Pancreas (tissue), 10 donors: ENCODE results near the gene DCK. TPM values are rescaled to one million over a fixed set of nuclear protein-coding genes. Genes with fewer than 3 reads are reported as not detected.

Source experiments
- ATAC-seq, 4 donors: fragments of 200-7000 bp; cut with Tn5 transposase; one replicate each; pipeline versions ENCODE4 v1.8.0 to v1.9.1; 2020; ENCODE audit warnings: mild to moderate bottlenecking in 4 of 4, moderate library complexity in 4 of 4
- DNase-seq, 6 donors: peaks; one replicate each; pipeline ENCODE4 v3.0.0-alpha.2; 2020
- FAIRE-seq: peaks from 2 replicates; lab custom pipeline; 2012; peaks lifted over from hg19 to GRCh38; lab: Jason Lieb, UNC
- H3K27ac ChIP-seq, 4 donors: fragments of 200-600 bp; sonication (generic); 1 replicate in 3 of 4; 2 replicates in 1 of 4; pipeline versions ENCODE4 v1.5.0 to v1.8.0; 2020
- H3K27me3 ChIP-seq, 4 donors: fragments of 200-600 bp; one replicate each; pipeline ENCODE4 v1.8.0; 2021
- H3K36me3 ChIP-seq, 3 donors: fragments of 200-600 bp; sonication (generic) in 1 of 3; one replicate each; pipeline versions ENCODE4 v1.5.0 to v1.8.0; 2020 to 2021
- H3K4me1 ChIP-seq, 3 donors: fragments of 200-600 bp; one replicate each; pipeline ENCODE4 v1.8.0; 2021
- H3K4me3 ChIP-seq, 4 donors: fragments of 200-600 bp; sonication (generic) in 2 of 4; one replicate each; pipeline versions ENCODE4 v1.5.0 to v1.8.0; 2020 to 2021
- H3K9me3 ChIP-seq, 4 donors: fragments of 200-600 bp; one replicate each; pipeline ENCODE4 v1.8.0; 2021
- WGBS, 2 donors: extraction: QIAGEN DNeasy Blood & Tissue Kit; methylation state at CpG; one replicate each; pipeline ENCODE4 v1.1.7; 2013; 5-methylcytosine and 5-hydroxymethylcytosine counted together
- intact Hi-C, 3 donors: fragments of 100-400 bp; cut with DNase I; formaldehyde crosslinking; loops; one replicate each; pipeline versions ENCODE4 v1.11.1 to v1.14.2; 2022
- polyA plus RNA-seq, 2 donors: library from polyadenylated mRNA; stranded (reverse); fragments of 200-250 nt; gene quantifications; one replicate each; pipeline ENCODE4 v1.2.3, GENCODE V29; 2013
- total RNA-seq, 6 donors: library from RNA; stranded (reverse); fragmentation: NEBNext Ultra II Directional in 4 of 6; extraction: Animal tissue kit (Norgen Biotek cat#: 25700) in 4 of 6; gene quantifications; one replicate each; pipeline versions ENCODE4 v1.2.1 to v1.2.4, GENCODE V29; 2021 to 2023
- TF ChIP-seq, protein P1 (sequence below), 4 donors: fragments of 200-600 bp; sonication (generic) in 3 of 4; IDR thresholded peaks; one replicate each; pipeline versions ENCODE4 v1.5.0 to v1.8.0; 2021; ENCODE audit warnings: antibody characterized with exemption in 4 of 4
- donor health status: healthy with polysubstance abuse.
- donor health status: DM: no; HTN: no; CAD: no; lungs with moderate emphysema.
- donor health status: DM: no; HTN: no; CAD: no.
- donor health status: control.
- donor health status: control.
- donor health status: Bipolar disorder and iron deficiency.
- donor health status: DM: yes; HTN: yes; CAD: no.
- donor health status: DM: no; HTN: no; CAD: no.
- donor health status: DM: no; HTN: no; CAD: no.
- donor health status: DM: yes; HTN: yes; CAD: no.

Gene DCK
- total and polyA plus RNA-seq, 8 donors: 1.7 to 8.9 (median 4.1) TPM

- WGBS, 2 donors: 35 to 65% methylated on average over 5 of the region's 5 CpGs
- Histone ChIP-seq H3K36me3 (no peaks in the 10 kb centered on the region), H3K9me3 (no peaks in the 10 kb centered on the region), H3K27me3 (no peaks in the 10 kb centered on the region), H3K27ac (no peak overlapping the region), H3K4me1 (no peaks in the 10 kb centered on the region), H3K4me3 (no peak overlapping the region)
- no peak for DNase-seq
- intact Hi-C loops: no loop called here
- FAIRE-seq: no peak
- ATAC-seq: peak in 2 of 4 donors; percentile 41 to 50
- TF ChIP-seq, protein P1, sequence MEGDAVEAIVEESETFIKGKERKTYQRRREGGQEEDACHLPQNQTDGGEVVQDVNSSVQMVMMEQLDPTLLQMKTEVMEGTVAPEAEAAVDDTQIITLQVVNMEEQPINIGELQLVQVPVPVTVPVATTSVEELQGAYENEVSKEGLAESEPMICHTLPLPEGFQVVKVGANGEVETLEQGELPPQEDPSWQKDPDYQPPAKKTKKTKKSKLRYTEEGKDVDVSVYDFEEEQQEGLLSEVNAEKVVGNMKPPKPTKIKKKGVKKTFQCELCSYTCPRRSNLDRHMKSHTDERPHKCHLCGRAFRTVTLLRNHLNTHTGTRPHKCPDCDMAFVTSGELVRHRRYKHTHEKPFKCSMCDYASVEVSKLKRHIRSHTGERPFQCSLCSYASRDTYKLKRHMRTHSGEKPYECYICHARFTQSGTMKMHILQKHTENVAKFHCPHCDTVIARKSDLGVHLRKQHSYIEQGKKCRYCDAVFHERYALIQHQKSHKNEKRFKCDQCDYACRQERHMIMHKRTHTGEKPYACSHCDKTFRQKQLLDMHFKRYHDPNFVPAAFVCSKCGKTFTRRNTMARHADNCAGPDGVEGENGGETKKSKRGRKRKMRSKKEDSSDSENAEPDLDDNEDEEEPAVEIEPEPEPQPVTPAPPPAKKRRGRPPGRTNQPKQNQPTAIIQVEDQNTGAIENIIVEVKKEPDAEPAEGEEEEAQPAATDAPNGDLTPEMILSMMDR (IDR thresholded peaks at IDR 0.05): no peak
Measured at GRCh38 chr4:70948665-70949260, 44.7 kb upstream of the DCK start.

- intact Hi-C loops: no loop called here
- H3K27me3 ChIP-seq: no peaks in the 10 kb centered on the region
- H3K9me3 ChIP-seq: no peaks in the 10 kb centered on the region
- DNase-seq: no peak
- no peak overlapping the region for H3K4me3 ChIP-seq
- no peaks in the 10 kb centered on the region for H3K4me1 ChIP-seq
- no peaks in the 10 kb centered on the region for H3K36me3 ChIP-seq
- no peak for FAIRE-seq
- no peak overlapping the region for H3K27ac ChIP-seq
- no peak for ATAC-seq
- TF ChIP-seq, protein P1 (IDR thresholded peaks at IDR 0.05): no peak
- 98 to 100% methylated on average over 1 of the region's 1 CpG for WGBS, 2 donors
Measured at GRCh38 chr4:70954032-70954431, 39.4 kb upstream of the DCK start.

DNA sequence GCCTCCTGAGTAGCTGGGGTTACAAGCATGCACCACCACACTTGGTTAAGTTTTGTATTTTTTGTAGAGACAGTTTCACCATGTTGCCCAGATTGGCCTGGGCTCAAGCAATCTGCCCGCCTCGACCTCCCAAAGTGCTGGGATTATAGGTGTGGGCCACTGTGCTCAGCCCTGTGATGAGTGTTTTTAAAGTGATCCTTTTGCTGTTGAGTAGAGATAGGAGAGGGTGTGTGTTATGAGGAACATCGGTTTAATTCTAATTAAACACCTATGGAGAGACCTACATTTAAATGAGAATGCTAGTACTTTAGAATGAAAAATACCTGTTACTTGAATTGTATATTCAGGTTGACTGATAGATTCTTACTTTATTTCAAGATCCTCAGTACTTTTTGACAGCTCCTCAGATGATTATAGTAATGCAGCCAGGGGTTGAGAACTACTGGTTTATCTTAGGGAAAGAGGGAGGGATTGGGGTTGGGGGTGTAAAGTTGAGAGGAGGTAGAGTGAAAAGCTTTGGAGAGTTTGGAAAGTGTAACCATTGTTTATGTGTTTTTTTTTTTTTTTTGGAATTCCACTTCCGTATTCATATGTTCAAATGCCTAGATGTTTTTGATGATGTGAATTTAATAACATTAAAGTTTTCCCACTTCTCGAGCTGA lies 36.8 kb upstream of the DCK start:
- H3K4me3 ChIP-seq: no peak overlapping the region
- H3K27ac ChIP-seq: no peak overlapping the region
- H3K9me3 ChIP-seq: no peaks in the 10 kb centered on the region
- H3K4me1 ChIP-seq: no peaks in the 10 kb centered on the region
- peaks cover 0 to 4% (median 0%) of the 10 kb centered on the region in 3 donors for H3K36me3 ChIP-seq
- FAIRE-seq (no peak), ATAC-seq (no peak), DNase-seq (no peak)
- intact Hi-C loops: no loop called here
- WGBS, 2 donors: 84 to 89% methylated on average over 5 of the region's 5 CpGs
- TF ChIP-seq, protein P1 (IDR thresholded peaks at IDR 0.05): no peak
- no peaks in the 10 kb centered on the region for H3K27me3 ChIP-seq

- H3K36me3 ChIP-seq: peaks cover 0 to 4% (median 0%) of the 10 kb centered on the region in 3 donors
- no peak for DNase-seq
- H3K4me3 ChIP-seq: no peak overlapping the region
- no peaks in the 10 kb centered on the region for H3K4me1 ChIP-seq
- no peaks in the 10 kb centered on the region for H3K9me3 ChIP-seq
- H3K27ac ChIP-seq: no peak overlapping the region
- TF ChIP-seq, protein P1 (IDR thresholded peaks at IDR 0.05): no peak
- intact Hi-C loops: no loop called here
- no peak for ATAC-seq
- WGBS, 2 donors: 85 to 87% methylated on average over 3 of the region's 3 CpGs
- no peak for FAIRE-seq
- H3K27me3 ChIP-seq: no peaks in the 10 kb centered on the region
Measured at GRCh38 chr4:70958681-70959080, 34.8 kb upstream of the DCK start.

DNA sequence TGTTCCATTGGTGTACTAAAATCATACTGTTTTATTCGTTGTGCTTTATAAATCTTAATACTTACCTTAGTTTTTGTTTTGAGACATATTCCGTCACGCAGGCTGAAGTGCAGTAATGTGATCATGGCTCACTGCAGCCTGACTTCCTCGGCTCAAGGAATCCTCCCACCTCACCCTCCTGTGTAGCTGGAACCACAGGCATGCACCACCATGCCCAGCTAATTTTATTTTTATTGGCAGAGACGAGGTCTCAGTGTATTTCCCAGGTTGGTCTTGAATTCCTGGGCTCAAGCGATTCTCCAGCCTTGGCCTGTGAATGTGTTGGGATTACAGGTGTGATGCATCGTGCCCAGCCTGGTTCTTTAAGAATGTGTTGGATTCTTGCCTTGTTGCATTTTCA lies 24.4 kb upstream of the DCK start:
- TF ChIP-seq, protein P1 (IDR thresholded peaks at IDR 0.05): no peak
- FAIRE-seq (no peak), DNase-seq (no peak), ATAC-seq (no peak)
- Histone ChIP-seq H3K9me3 (no peaks in the 10 kb centered on the region), H3K4me1 (no peaks in the 10 kb centered on the region), H3K27ac (no peak overlapping the region), H3K36me3 (no peaks in the 10 kb centered on the region), H3K4me3 (no peak overlapping the region), H3K27me3 (no peaks in the 10 kb centered on the region)
- intact Hi-C loops: no loop called here
- 90 to 95% methylated on average over 7 of the region's 7 CpGs for WGBS, 2 donors
